ENCODE results near the gene MAP2K1. TPM values are rescaled to one million over a fixed set of nuclear protein-coding genes. Genes with fewer than 3 reads are reported as not detected.
A peak's percentile ranks its signal among the peaks of the same experiment; 100 is the strongest.
"Not testable (repeated sequence)": the region's sequence is repeated elsewhere in the genome, so short reads cannot be mapped to it uniquely, and the experiment has no call there.

Gene MAP2K1
- total RNA-seq, 1 donor from 2014 or later: 33.5 TPM

DNA sequence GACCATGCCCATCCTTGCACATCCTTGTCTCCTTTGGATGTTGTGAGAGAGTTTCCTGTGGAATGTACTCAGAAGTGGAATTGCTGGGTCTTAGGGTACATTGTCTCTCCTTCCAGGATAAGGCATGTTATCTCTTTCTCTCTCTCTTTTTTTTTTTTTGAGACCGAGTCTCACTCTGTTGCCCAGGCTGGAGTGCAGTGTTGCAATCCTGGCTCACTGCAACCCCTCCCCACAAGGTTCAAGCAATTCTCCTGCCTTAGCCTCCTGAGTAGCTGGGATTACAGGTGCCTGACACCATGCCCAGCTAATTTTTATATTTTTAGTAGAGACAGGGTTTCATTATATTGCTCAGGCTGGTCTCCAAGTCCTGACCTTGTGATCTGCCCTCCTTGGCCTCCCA is 6.3 kb downstream of the MAP2K1 start:
- DNase-seq (ENCODE audit: low read depth in 2 of 2): not testable (repeated sequence)

DNA sequence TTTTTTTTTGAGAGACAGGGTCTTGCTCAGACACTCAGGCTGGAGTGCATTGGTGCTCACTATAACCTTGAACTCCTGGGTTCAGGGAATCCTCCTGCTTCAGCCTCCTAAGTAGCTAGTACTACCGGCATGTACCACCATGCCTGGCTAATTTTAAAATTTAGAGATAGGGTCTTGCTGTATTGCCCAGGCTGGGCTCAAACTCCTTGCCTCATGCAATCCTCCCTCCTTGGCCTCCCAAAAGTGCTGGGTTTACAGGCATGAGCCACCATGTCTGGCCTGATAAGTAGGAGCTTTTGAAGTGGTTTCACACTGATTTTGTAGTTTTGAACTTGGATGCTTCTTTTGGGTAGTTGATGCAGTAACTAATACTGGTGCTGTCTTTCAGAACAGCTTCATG is 7.8 kb downstream of the MAP2K1 start:
- DNase-seq (ENCODE audit: low read depth in 2 of 2): no peak

DNA sequence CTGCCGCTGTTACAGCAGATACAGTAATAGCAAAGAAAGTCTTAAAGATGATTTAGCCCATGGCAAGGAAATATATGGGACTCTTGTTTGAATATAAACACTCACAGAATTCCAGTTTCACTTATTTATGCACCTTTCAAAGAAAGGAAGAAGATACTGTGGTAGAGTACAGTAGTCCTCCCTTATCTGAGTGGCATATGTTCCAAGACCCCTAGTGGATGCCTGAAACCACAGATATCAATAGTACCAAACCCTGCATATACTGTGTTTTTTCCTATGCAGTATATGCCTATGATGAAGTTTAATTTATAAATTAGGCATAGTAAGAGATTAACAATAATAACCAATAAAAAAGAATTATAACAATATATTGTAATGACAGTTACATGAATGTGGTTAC is 8.2 kb downstream of the MAP2K1 start:
- no peak for DNase-seq (ENCODE audit: low read depth in 2 of 2)

DNA sequence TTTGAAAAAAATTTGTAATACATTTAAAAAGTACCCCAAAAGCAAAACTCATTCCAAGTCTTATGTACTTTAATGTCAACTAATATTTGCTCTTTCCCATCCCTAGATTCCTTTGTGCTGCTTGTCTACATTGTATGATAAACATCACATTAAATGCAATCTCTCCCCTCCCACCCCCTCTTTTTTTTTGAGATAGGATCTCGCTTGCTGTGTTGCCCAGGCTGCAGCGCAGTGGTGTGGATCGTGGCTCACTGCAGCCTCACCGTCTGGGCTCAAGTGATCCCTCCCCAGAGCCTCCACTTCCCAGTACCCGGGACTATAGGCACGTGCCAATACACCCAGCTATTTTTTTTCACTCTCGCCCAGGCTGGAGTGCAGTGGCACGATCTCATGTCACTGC is 12.6 kb downstream of the MAP2K1 start:
- no peak for DNase-seq (ENCODE audit: low read depth in 2 of 2)

DNA sequence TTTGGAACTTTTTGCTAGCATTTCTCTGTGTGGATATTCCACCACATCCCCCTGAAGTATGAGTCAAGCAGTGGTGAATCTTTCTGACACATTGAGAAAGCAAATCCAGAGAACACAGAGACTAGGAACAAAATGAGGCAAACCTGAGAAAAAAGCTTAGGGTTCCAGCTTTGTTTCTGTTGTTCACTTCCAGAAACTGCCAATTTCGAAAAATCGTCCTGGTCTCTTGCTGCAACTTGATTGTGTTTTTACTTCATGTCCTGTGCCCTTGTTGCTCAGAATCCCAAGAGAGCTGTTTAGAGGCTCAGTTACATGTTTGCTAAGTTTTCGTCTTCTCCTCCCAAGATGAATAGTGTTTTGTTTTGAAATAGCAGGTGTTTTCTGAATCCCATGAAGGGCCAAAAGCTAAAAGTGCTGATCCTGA is 13.7 kb downstream of the MAP2K1 start:
- peak in 1 of 2 donors; percentile 18 for DNase-seq (ENCODE audit: low read depth in 2 of 2)

DNA sequence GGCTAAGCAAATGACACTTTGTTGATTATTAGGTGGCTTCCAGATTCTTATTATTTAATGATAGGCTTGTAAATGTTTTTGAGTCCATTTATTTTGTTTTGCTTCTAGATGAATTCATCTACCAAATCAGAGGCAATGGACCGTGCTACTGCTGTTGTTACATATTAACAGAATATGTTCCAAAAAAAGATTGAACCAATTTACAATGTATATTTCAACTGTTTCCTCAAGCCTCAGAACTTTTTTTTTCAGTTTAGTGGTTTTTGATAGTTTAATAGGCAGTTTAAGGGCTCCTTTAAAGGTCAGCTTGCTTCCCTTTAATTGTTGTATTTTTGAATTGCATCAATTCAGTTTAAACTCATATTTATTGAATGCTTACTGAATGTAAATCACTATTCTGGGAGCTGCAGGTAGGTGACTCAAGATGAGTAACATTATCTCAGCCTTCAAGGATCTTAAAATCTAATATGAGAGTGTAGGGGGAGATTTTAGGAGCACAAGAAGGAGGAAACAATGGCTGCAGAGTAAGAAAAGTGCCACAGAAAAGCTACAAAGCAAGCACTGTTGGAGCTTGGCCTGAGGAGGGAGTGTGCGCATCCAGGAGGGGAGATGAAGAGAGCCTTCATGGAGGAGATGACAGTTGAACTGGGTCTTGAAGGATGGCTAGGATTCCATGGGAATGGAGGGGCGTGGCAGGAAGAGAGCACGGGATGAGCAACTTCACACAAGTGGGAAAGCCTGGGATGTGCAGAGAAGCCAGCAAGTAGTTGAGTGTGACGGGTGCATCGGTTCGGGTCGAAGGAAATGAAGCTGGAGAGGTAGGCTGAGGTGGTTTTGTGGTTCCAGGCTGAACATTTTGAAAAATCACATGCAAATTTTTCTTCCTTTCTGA is 14.7 kb downstream of the MAP2K1 start:
- no peak for DNase-seq (ENCODE audit: low read depth in 2 of 2)

DNA sequence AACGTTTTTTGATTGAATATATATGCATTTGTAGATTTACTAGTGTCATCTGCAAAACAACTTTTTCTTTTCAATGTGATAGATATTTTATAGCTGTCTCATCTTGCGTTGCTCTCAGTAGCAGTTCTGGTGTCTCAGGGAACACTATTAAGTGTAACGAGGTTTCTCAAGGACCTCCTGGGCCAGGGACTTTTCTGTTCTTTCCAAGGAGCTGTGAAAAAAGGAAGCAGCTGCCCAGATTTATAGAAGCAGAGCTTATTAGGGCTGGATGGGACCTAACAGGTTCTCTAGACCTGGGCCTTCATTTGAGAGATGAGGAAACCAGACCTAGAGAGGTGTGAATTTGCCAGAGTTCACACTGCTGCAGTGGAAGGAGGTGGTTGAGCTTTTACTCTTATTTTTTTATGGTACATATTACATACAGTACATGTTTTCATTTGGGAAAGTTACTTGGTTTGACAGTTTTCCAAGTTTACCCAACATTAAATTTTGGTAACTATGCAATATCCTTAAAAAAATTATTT is 16.1 kb downstream of the MAP2K1 start:
- no peak for DNase-seq (ENCODE audit: low read depth in 2 of 2)

DNA sequence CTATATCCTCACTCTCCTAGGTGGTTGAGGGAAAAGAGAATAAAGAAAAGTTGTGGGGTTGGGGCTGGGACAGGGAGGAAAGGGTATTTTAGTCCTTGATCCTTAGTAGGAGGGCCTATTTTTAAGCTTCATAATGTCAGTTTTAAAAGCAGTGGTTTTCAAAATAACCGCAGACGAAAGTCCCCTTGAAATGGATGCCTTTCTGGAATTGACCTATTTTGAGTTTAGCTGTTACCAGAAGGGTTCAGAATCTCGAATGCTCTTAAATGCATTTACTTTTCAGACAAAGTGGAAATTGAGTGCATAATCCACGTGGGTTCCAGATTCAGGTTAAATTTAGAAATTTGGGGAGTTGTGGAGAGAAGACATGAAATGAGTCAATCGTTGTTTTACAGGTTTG is 16.6 kb downstream of the MAP2K1 start:
- DNase-seq (ENCODE audit: low read depth in 2 of 2): no peak

DNA sequence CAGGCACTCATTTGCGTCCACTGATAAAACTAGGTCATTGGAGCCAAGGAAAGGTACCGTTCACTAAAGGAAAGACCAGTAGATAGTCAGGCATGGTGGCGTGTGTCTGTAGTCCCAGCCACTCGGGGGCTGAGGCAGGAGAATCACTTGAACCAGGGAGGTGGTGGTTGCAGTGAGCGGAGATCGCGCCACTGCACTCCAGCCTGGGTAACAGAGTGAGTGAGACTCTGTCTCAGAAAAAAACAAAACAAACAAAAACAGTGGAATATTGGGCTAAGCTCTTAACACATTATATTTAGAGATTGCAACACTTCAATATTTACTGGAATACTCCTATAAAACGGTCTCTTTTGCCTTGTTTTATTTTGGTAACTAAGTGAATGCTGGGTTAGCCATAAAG is 17.4 kb downstream of the MAP2K1 start:
- DNase-seq (ENCODE audit: low read depth in 2 of 2): no peak

DNA sequence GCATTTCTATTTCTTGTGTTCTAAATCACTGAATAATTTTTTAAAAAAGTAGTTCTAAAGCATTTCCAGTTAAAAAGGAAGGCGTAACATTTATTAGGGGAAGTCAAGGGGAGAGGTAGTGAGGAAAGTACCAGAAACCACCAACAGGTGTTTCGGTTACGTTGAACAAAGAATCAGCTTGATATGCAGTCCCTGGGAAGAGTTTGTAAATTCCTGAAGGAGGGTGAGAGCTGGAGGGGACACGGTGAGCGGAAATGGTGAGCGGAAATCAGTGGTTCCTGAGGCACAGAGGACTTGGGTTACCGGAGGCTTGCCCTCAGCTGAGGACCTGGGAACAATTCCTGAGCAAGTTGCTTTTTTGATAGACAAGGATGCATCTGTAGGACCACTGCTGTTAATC is 17.8 kb downstream of the MAP2K1 start:
- peak; percentile 13 to 51 for DNase-seq (ENCODE audit: low read depth in 2 of 2)

DNA sequence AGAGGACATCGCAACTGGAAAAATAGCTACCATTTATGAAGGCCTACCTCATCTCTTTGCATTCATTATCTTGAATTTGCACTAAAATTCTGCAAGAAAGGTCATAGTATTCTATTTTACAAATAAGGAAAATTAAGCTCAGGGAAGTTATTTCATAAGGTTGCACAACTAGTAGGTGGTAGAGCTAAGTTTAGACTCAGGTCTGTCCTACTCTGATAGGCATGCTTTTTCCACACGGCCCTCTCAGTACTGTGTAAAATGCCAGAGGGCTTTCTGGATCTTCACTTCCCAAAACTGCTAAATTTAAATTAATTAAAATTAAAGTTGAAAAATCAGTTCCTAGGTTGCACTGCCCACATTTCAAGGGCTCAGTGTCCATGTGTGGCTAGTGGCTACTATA is 18.3 kb downstream of the MAP2K1 start:
- DNase-seq (ENCODE audit: low read depth in 2 of 2): no peak

DNA sequence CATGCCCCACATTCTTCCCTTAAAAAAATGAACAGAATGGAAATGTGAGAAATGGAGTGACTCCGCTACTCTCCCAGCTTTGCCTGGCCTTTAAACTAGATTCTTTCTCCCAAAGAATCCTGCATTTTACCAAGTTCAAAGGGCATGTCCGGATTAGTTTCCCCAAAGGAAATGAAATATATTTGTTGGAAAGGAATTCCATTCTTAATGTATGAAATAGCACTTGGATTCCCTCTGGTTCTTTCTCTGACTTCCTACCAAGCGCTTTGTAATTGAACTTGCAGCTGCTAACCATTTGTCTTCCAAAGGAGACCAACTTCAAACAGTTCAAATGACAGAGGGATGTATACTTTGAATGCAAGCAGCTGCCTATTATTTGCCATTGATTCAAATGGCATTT is 18.9 kb downstream of the MAP2K1 start:
- DNase-seq (ENCODE audit: low read depth in 2 of 2): peak; percentile 31 to 87

DNA sequence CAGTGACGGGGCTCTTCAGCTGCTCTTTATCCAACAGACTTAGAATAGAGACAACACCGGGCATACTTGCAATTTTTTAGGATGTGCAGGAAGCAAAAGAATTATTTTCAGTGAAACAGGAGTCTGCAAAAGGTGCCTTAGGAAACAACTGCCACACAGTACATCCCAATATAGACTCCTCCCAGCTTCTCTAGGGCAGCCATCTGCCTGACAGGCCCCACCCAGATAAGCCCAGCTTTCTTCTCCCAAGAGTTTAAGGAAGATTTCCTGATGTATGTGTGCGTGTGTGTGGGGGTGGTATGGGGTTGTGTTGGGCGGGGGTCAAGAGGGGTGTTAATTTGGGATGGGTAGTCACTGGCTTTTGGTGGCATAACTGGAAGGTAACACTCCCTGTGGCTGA is 21.5 kb downstream of the MAP2K1 start:
- DNase-seq (ENCODE audit: low read depth in 2 of 2): no peak

DNA sequence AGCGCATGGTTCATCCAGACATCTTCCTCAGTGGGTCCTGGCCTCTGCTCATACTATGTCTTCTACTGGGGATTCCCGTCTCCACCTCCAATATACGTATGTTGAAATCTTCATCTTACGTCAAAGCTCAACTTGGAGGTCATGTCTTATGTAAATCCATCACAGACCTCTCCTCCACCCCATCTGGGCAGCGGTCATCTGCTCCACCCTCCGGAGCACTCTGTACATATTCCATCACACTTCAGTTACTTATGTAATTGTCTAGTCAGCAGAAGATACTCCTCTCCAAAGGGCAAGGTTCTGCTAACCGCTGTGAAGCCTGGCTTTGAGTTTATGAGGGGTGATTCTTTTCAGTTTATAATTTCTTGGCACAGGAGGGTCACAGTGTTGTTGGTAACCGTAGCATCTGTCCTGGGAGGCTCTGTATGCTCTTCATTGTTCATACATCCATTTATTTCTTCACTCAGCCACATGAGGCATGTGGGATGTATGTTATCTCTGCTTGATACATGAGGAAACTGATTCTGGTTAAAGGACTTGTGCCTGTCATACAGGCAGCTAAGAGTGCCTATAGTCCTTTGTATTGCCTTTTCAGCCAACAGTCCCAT is 22.1 kb downstream of the MAP2K1 start:
- DNase-seq (ENCODE audit: low read depth in 2 of 2): no peak

DNA sequence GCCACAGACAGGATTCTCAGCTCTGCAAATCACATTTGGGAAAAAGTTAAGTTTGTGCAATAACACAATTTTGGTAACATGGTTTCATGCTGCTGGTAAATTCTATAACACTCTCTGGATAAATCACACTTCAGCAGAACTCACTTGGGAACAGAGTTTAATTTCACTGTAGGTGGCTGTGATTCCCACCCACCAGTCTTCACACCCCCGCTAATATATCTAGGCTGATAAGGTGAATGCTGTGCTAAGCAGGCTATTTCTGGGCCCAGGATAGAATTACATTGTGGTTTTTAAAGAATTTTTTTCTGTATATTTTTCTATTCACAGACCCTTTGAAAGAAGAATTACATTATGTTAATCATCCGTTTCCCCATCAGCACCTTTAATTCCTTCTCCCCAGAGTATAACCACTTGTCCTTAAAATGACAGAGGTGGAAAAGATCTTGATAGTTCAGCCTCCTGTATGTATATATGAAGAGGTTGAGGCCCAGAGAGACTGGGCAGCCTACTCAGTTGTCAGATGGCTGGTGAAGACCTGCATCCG is 22.9 kb downstream of the MAP2K1 start:
- no peak for DNase-seq (ENCODE audit: low read depth in 2 of 2)

DNA sequence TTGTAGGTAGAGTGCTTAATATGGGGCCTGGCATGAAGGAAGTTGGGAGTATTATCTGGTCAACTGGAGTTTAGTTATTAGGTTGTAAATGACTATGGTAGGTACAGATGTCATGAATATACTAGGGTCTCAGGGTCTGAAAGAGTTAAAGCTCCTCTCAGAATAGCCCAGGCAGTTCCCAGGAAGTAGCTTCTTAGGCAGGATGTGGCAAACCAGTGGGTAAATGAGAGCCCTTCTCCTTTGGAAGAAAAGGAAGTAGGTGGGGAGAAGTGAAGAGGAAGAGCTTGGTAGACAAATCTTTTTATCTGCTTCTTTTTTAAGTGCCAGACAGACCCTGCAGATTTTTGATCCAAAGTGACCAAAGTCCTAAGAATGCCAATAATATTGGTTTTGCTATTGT is 24.5 kb downstream of the MAP2K1 start:
- peak in 1 of 2 donors; percentile 10 for DNase-seq (ENCODE audit: low read depth in 2 of 2)

DNA sequence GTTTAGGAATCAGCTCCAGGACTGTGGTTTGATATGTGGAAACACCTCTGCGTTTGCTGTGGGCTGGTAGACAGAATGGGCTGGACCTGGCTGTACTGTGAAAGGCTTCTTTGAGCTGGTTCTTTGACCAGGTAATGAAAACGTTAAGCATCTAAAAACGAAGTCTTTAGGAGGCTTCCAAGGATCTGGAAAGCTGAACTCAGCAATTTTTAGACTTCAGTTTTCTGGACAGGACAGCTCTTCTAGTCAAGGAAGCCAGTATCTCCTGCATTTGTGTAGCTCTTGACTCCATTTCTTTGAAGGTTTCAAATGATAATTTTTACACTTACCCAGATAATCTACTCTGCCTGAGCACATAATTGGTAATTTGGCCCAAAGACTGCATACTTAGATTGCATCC is 25.5 kb downstream of the MAP2K1 start:
- no peak for DNase-seq (ENCODE audit: low read depth in 2 of 2)

DNA sequence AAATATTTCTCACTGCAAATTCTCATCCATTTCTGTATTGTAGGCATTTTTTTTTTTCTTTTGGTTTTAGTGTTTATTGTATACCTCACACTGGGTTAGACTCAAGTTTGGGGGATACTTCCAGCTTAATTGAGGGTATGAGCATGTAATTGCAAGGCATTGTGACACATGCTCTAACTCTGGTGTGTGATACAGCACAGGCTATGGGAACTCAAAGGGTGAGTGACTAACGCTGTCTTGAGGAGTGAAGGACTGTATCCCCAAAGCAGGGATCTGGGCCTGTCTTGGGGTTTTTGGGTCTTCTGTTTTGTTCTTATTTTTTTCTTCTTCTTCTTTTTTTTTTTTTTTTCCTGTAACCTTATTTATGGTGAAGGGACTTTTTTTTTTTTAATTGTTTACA is 26.9 kb downstream of the MAP2K1 start:
- DNase-seq (ENCODE audit: low read depth in 2 of 2): no peak

DNA sequence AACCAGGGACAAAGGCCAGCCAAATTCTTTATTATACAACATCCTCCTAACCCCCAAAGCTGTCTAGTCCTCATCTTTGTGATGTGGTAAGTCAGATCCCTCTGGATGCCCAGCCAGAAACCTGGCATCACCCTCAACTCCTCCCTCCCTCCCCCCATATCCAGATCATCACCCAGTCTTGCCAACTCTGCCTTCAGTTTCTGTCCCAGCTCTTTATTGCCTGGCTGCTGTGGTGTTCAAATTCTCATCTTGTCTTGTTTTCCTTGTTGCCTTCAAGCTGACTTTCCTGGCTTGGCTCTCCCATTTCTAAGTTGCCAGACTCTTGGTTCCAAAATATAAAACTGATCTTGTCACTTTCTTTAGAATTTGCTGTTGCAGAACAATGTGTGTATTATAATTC is 28.6 kb downstream of the MAP2K1 start:
- DNase-seq (ENCODE audit: low read depth in 2 of 2): no peak

DNA sequence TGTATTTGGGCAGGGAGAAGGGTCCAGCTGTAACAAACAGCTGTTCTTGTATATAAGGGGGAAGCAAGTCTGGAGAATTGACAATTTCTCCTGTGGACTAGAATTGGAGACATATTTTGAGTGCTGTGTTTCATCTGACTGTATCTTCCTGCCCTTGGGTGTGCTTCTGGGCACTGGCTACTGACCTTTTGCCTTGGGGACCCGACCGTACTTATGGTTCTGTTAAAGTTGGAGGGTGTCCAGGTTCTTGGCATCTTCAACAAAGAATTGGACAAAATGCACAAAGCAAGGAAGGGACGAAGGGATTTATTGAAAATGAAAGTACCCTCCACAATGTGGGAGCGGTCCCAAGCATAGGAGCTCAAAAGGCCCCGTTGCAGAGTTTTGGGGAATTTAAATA is 31.0 kb downstream of the MAP2K1 start:
- DNase-seq (ENCODE audit: low read depth in 2 of 2): no peak

DNA sequence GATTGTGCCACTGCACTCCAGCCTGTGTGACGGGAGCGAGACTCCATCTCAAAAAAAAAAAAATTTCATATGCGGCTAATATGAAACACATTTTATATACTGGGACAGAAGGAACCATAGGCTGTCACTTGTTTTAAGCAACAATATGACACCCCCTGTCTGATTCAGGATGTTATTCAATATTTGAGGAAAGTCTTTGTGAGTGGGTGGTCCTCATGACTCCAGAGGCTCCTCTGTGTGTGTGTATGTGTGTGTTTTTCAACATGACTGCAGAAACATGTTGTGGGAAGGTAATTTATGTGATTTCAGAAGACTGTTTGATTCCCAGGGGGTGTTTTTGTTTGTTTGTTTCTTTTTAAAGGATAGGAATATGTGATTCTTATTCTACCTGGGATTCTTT is 32.8 kb downstream of the MAP2K1 start:
- DNase-seq (ENCODE audit: low read depth in 2 of 2): no peak

DNA sequence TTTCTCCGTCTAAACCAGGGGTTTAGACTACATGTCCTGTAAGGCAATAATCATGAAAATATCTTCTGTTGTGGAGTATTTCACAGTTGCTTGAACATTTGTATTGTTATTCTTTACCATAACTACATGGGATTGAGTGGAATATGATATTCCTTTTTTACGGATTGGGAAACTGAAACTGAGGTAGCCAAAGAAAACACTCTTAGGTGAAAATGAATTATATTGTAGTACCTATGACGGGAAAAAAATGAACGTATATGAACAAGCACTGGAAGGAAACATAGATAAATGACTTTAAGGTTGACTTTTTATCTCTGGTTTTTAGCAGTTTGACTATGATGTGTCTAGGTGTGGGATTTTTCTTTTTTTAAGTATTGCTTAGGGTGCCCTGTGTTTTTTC is 35.6 kb downstream of the MAP2K1 start:
- DNase-seq (ENCODE audit: low read depth in 2 of 2): no peak

DNA sequence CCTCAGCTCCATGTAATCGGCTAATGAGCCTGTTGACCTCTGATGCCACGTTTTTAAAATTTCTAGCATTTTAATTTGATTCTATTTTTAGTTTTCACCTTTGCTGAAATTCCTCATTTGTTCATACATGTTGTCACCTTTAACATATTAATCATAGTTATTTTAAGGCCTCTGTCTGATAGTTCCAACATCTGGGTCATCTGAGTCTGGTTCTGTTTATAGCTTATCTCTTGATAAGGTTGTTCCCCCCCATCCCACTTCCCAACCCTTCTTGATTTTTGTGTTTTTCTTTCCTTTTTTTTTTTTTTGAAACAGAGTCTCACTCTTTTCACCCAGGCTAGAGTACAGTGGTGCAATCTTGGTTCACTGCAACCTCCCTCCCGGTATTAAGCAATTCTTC is 36.4 kb downstream of the MAP2K1 start:
- no peak for DNase-seq (ENCODE audit: low read depth in 2 of 2)
